ENCODE data around the gene CCNB3.

GRCh38 chrX:50165727-50166126, 38.8 kb upstream of the CCNB3 start:
- TF ChIP-seq GATA2 (IDR thresholded peaks at IDR 0.05; ENCODE audit: low read depth, low read length) = no peak
- TF ChIP-seq GATA3 (IDR thresholded peaks at IDR 0.05; ENCODE audit: low read depth, low read length) = no peak

All from SH-SY5Y (cell line).